Right renal pelvis (tissue), 4 donors: ENCODE data around the gene PEX5L. TPM values are rescaled to one million over a fixed set of nuclear protein-coding genes. Genes with fewer than 3 reads are reported as not detected.

ENCODE experiments used
- DNase-seq, 4 donors: peaks; one replicate each; pipeline ENCODE4 v3.0.0-alpha.2; 2013; ENCODE audit warnings: low read depth in 4 of 4, low spot score in 3 of 4, missing footprints in 1 of 4
- polyA plus RNA-seq, 4 donors: library from polyadenylated mRNA; unstranded; fragments of 120-200 nt; gene quantifications; one replicate each; pipeline ENCODE4 v1.2.1, GENCODE V29; 2013; ENCODE audit not compliant: insufficient read length in 4 of 4

PEX5L gene
- polyA plus RNA-seq, 4 donors: 0.30 to 0.79 (median 0.61) TPM

DNA sequence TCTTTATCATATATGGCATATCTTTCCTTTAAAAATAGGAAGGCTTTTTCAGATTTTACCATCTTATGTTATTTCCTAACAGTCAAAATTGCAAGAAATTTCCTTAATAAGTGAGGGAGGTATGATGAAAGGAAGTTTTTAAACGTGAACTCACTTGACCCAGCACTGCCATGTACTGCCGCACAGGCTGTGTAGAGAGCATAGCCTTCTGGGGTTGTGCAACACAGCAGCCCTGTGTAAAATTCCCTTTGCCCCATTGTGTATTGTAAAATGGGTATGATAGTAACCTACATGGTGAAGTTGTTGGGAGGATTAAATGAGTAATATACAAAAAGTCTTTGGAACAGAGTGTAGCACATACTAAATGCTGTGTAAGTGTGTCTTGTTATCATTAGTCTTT is 78.6 kb downstream of the PEX5L start:
- DNase-seq: no peak

- DNase-seq: no peak
These were observed 79.4 kb downstream of the PEX5L start for GRCh38 chr3:179957264-179957845.

- no peak for DNase-seq
These were observed 80.3 kb downstream of the PEX5L start for GRCh38 chr3:179956416-179956830.

DNA sequence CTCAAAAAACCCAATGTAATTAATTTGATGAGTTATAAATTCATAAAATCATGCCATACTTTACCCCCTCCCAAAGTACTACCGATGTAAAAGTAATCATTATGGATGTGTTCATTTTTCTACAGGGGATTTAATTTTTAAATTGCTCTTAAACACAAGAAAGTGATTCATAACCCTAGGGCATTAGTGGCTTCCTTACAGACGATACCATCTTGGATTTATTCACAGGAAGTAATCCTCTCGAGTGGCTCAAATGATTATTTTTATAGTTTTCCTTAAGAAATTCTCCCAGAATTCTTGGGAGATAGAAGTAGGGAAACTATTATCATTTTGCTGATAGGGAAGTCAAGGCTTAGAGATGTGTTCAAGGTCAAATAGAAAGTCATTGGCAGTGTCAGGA is 80.9 kb downstream of the PEX5L start:
- no peak for DNase-seq

DNA sequence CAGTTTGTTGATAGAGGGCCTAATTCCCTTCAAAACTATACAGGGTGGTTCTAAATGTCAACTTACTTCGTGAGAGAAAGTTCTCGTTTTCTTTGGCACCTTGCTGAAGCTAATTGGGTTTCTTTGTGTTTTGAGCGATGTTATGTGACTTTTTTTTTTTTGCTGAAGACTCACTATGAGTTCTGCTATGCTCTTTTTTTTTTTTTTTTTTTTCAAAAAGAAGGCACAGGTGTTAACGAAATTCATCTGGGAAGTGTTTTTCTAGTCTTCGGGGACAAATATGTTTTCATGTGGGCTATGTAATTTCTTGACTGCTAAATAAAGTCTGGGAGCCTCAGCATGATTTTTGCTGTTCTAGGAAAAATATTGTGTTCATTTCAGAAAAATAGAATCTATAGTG is 81.5 kb downstream of the PEX5L start:
- DNase-seq: no peak

GRCh38 chr3:179953993-179954870 is 82.5 kb downstream of the PEX5L start:
- no peak for DNase-seq

DNA sequence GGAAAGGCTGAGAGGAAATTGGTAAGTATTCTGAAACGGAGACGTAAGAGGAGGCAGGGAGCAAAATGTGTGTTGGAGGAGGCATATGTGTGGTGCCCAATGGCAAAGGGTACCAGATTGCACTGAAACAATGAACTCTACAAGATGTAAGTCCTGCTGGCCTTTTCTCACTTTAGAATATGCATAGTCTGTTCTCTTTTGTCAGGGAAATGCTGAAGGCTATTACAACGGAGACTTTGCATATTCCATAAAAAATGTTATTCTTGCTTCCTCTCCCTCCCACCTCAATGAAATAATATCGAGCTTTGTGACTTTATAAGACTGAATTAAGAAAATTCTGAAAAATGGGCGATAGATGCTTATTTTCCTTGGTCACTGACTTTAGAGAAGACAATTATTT is 85.9 kb downstream of the PEX5L start:
- DNase-seq: no peak

DNA sequence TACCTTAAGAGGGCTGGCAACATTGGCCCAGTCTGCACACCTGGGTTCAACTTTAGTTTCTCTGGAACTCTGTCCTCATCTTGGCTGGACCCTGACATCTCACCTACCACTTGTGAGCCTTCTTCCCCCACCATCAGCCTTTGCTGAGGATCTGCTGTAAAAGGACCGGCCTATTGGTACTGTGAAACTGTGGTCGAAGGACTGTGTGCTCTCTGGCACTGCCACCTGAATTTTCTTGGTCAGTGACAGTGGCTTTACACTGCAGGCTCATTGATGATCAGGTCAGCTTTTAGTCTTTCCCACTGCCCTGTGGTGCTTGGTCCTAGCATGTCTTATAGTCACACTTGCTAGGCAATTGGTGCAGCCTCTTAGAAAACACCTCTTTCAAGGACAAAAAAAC is 86.9 kb downstream of the PEX5L start:
- no peak for DNase-seq

DNA sequence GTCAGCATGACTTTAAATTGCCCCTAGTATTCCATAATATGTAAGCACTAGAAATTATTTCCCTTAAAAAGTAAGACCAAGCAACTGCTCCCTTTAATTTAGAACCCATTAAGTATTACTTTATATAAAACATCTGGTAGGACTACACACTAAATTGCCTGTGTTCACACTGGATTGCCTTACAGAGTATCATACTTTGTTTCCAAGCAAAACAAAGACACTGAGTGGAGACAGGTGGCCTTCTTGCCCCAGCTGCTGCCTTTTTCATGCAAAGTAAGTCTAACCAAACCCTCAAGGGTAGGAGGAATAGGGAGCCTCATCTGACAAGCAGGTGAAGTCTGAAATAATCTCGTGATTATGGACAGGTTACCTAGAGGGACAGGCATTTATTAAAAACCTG is 87.3 kb downstream of the PEX5L start:
- peak in 2 of 4 donors; percentile 29 to 63 for DNase-seq

- DNase-seq: no peak
These were observed 88.0 kb downstream of the PEX5L start for GRCh38 chr3:179948740-179949139.

- DNase-seq: no peak
These were observed 91.2 kb downstream of the PEX5L start for GRCh38 chr3:179945569-179945968.

DNA sequence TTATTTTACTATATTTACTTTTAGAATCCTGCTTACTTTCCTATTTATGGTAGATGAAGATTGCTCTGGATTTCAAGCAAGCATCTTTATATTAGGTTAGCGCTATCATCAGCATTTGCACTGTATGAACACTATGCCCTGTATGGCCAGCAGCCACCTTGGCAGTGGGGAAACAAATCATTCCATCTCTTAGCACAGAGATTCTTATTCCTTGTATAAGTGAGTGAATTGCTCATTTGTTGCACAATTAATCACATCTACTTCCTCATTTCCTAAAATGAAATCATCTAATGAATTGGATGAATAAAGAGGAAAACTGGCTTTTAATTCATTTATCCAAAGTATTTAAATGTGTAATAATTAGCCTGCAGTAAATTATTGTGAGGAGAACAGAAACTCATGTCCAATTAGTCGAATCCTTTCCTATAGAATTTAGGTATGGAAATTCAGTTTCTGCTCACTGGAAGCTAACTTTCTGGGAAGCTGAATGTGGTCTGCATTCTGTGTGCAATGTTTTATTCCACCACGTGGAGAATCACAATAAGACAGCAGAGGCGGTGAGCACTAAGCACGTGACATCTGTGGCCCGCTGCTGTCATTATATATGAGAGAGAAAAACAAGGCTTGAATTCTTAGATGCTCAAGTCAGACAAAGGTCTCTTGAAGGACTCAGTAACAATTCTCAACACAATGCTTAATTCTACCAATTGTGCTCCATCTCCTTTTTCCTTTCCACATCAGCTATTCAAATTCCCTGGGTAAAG is 93.4 kb downstream of the PEX5L start:
- no peak for DNase-seq

- DNase-seq: no peak
These were observed 94.1 kb downstream of the PEX5L start for GRCh38 chr3:179942553-179943075.

DNA sequence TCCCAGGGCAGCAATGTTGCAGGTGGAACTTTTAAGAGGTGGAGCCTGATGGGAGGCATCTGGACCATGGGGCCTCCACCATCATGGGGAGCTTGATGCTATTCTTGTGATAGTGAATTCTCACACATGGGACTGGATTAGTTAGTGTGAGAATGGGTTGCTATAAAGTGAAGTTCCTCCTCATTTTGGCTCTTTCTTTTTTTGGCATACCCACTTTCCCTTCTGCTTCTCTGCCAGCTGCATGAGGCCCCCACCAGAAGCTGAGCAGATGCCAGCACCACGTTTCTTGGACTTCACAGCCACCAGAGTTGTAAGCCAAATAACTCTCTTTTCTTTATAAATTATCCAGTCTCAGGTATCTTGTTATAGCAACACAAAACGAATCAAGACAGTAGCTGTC is 101.0 kb downstream of the PEX5L start:
- DNase-seq: no peak

DNA sequence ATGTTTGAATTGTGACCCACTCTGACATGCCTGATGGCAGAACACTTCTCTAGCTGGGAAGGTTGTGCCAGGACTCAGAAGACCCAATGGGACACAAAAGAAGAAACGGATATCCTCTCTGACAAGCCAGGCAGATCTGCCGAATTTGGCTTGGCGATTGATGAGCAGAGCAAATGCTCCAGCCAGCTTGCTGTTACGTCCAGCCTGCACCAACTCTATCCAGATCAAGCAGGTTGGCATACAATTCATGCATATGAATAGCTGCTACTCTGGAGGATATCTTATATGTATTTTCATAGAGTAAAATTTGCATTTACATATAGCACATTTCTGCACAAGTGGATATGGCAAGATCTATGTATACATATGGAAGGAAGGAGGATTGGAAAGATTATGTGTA is 102.8 kb downstream of the PEX5L start:
- no peak for DNase-seq

DNA sequence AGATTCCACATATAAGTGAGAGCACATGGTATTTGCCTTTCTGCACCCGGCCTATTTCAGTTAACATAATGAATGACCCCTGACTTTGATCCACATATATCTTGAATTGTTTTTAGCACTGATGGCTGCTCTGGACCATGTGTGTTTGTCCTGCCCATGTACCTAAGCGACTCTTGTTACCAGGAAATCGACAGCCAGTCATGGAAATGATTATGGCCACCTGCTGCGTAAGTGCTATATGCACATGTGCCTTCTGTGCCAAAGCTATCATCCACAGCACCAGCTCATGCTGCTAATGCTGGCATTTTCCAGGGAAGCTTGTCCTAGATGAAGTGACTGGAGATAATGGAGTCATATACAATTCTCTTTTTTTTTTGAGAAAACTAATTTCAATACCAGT is 103.7 kb downstream of the PEX5L start:
- DNase-seq: no peak

- DNase-seq: no peak
These were observed 104.1 kb downstream of the PEX5L start for GRCh38 chr3:179932674-179933073.

- DNase-seq: peak in 2 of 4 donors; percentile 37 to 58
These were observed 107.6 kb downstream of the PEX5L start for GRCh38 chr3:179929091-179929529.

- no peak for DNase-seq
These were observed 109.5 kb downstream of the PEX5L start for GRCh38 chr3:179927191-179927590.

DNA sequence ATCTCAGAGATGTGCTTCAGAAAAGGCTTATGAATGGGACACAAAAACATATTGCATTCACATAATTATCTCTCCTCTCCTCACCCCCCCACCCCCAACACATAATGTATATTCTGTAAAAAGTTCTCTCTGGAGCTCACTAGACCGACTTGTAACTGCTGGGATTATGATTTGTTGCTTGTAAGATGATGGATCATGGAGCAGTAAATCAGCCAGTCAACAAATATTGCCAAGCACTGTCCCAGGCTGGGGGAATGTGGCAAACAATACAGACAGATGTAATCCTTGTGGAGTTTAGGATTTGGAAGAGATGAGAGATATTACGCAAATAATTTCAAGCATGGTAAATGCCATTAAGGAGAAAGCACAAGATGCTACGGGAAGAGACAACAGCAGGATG is 114.8 kb downstream of the PEX5L start:
- no peak for DNase-seq

DNA sequence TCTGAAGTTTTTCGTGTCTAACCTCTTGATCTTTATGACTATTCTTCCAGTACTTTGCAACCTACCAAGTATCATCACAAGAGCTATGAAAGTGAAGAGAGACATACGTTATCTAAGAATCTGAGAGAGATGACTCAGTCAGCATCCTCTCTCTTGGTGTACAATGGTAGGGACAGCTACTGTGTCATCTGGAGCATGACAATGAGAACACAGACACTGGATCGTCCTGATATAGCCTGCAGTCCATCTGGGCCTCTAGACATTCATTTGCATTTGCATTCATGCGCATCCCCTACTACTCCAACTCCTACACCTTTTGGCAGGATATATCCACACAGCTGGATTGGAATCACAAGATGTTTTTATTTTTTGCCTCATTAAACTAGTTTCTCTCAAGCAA is 115.2 kb downstream of the PEX5L start:
- peak in 1 of 4 donors; percentile 10 for DNase-seq
